GM18502 (cell line): Measurements from ENCODE around the gene SPATA20.
A peak's percentile ranks its signal among the peaks of the same experiment; 100 is the strongest.

Experiments used
- ATAC-seq: cut with Tn5 transposase; IDR thresholded peaks from one replicate; pipeline ENCODE4 v1.9.1; 2021; ENCODE audit warnings: mild to moderate bottlenecking; ENCODE audit not compliant: unreplicated experiment, poor library complexity

The SPATA20 gene

DNA sequence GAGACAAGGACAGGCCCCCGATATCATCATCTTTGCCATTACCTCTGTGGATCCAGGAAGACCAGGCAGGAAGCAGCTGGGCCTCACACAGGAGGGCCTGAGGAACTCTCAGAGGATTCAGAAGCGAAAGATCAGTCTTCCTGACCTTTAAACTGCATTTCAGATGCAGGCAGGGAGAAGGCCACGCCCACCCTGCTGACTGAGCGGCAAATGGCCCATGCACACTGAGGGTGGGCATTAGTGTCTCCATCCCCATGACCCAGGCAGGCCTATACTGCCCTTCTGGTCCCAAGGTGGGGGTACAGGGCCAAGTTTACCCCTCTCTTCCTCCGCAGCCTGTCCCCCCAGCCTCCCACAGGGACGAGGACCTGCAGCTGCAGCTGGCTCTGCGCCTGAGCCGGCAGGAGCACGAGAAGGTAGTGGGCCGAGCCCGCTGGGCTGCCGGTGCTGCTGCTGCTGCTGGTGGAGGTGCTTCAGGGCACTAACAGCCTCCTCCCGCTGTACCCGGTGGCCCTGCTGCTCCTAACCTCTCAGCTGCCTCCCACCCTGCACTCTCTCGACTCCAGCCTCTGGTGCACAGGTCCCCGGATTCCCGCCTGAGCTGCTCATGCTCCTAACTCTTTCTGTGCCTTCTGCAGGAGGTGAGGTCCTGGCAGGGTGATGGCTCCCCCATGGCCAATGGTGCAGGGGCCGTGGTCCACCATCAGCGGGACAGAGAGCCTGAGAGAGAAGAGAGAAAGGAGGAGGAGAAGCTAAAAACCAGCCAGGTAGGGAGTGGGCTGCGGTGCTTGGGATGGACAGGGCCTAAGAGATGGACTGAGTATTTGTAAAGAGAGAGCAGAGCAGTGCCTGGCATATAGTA lies 8.2 kb upstream of the SPATA20 start:
- no peak for ATAC-seq

GRCh38 chr17:50539762-50540559 lies 7.0 kb upstream of the SPATA20 start:
- no peak for ATAC-seq

- ATAC-seq: no peak
These were observed 6.2 kb upstream of the SPATA20 start for GRCh38 chr17:50540560-50541401.

DNA sequence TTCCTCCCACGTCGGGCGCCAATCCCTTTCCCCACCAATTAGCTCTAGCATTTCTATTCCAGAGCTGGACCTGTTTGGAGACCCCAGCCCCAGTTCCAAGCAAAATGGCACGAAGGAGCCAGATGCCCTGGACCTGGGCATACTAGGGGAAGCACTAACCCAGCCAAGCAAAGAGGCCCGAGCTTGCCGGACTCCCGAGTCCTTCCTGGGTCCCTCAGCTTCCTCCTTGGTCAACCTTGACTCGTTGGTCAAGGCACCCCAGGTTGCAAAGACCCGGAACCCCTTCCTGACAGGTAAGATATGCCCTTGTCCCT lies 5.6 kb upstream of the SPATA20 start:
- no peak for ATAC-seq

- ATAC-seq: peak; percentile 87
These were observed 5.0 kb upstream of the SPATA20 start for GRCh38 chr17:50541716-50542688.

DNA sequence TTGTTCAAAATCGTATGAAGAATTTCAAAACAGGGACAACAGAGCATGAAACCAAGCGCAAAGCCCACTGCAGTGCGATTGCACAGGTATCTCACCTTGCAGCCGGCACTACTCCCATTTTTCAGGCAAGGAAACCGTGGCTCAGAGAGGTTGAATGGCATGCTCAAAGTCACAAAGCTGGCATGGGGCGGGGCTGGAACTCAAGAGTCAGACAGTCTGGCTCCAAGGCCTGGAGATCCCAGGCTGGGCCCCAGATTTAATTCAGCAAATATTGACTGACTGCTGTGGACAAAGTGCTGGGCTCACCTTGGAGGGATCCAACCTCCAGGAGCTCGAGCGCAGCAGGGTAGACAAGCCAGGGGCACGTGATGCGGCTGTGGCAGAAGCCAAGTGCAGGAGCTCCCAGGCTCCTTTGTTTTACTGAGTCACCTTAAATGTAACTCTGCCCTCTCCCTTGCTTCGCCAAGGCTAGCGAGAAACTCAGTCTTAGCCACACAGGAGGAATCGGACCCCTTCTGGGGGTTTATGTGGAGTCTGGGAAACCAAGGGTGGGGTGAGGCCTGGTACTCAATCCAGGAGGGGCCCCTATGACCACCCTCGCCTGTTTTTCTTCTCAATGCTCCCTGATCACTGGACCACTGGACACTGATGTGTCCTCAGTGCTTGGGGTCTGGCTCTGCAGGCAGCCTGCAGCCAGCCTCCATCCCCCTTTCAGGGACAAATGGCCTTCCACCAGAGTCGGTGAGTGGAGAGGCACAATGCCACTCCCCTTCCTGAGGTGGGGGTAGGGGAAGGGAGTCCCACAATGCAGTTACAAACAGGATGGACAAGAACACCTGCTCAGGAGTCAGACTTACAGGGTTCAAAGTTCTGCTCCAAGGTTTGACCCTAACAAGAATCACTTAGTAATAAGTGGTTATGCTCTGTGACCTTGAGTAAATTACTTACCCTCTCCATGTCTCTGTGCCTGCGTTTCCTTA lies 3.9 kb upstream of the SPATA20 start:
- ATAC-seq: no peak

DNA sequence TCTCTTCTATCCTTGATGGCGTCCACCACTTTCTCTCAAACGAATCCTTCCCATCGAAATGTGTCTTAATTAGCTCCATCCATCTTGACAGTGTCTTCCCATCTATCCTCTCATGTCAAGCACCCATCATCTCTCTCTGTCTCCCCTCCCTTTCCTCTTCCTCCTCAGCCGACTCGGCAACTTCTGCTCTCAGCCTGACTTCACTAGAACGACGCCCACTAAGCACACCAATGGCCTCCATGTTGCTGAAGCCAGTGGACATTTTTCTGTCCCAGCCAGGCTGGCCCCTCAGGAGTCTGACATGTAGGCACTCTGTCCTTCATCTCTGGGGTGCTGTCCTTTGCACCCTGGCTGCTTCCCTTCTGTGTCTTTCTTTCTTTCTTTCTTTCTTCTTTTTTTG lies 2.5 kb upstream of the SPATA20 start:
- no peak for ATAC-seq

GRCh38 chr17:50545311-50545710 lies 1.7 kb upstream of the SPATA20 start:
- ATAC-seq: no peak

GRCh38 chr17:50546701-50547034 lies 306 bp upstream of the SPATA20 start:
- no peak for ATAC-seq

DNA sequence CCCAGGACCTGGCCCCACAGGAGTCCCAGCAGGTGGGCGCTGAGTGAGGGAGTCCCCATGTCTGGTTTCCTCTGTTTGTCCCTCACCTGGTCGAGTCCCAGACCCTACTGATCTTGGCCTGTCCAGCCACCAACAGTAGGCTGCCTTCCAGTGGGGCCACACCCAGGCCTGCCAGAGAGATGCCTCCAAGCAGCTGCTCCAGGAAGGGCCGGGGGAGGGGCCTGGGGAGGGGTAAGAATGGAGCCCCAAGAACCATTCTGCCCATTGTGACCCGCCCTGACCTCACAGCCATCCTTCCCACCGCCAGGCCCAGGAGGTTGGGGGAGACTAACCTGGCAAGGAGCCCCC lies 736 bp downstream of the SPATA20 start:
- no peak for ATAC-seq

GRCh38 chr17:50548831-50549230 lies 1.9 kb downstream of the SPATA20 start:
- no peak for ATAC-seq

- no peak for ATAC-seq
These were observed 2.4 kb downstream of the SPATA20 start for GRCh38 chr17:50549256-50549941.

DNA sequence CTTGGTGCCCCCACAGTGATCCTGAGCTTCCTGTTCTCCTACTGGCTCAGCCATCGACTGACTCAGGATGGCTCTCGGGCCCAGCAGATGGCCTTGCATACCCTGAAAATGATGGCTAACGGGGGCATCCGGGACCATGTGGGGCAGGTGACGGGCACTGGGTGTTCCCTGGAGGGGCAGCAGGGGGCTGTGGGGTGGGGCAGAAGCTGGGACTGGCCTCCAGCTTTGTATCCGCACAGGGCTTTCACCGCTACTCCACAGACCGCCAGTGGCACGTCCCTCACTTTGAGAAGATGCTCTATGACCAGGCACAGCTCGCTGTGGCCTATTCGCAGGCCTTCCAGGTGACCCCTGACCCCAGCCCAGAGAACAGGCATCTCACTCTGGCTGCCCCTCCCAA lies 3.0 kb downstream of the SPATA20 start:
- ATAC-seq: no peak

GRCh38 chr17:50550661-50551432 lies 3.9 kb downstream of the SPATA20 start:
- ATAC-seq: no peak

DNA sequence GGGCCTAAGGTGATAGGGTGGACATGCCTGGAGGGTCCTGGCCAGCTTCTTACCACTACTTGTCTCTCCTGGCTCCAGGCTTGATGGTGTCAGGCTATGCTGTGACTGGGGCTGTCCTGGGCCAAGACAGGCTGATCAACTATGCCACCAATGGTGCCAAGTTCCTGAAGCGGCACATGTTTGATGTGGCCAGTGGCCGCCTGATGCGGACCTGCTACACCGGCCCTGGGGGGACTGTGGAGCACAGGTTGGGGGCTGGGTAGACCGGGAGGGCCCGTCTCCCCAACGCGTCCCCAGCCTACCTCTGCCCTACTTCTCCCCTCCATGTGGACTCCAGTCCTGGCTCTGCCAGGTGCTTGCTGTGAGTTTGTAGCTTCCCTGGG lies 4.5 kb downstream of the SPATA20 start:
- ATAC-seq: no peak

GRCh38 chr17:50551884-50552283 lies 4.9 kb downstream of the SPATA20 start:
- ATAC-seq: no peak

- no peak for ATAC-seq
These were observed 7.2 kb downstream of the SPATA20 start for GRCh38 chr17:50554201-50554600.

- ATAC-seq: no peak
These were observed 9.8 kb downstream of the SPATA20 start for GRCh38 chr17:50556803-50557202.
